ENCODE results near the gene IMPG2.
"Not testable (repeated sequence)": the region's sequence is repeated elsewhere in the genome, so short reads cannot be mapped to it uniquely, and the experiment has no call there.

- not testable (repeated sequence) for TF ChIP-seq SUZ12 (IDR thresholded peaks at IDR 0.05); SP1 (IDR thresholded peaks at IDR 0.05); LEF1 (IDR thresholded peaks at IDR 0.05; ENCODE audit: borderline replicate concordance); FOXM1 (IDR thresholded peaks at IDR 0.05; ENCODE audit: borderline replicate concordance); TARDBP (IDR thresholded peaks at IDR 0.05); FOXA1 (IDR thresholded peaks at IDR 0.05); BHLHE40 (IDR thresholded peaks at IDR 0.05; ENCODE audit: borderline replicate concordance); HDGF (IDR thresholded peaks at IDR 0.05; ENCODE audit: borderline replicate concordance)
- TF ChIP-seq, protein P1, sequence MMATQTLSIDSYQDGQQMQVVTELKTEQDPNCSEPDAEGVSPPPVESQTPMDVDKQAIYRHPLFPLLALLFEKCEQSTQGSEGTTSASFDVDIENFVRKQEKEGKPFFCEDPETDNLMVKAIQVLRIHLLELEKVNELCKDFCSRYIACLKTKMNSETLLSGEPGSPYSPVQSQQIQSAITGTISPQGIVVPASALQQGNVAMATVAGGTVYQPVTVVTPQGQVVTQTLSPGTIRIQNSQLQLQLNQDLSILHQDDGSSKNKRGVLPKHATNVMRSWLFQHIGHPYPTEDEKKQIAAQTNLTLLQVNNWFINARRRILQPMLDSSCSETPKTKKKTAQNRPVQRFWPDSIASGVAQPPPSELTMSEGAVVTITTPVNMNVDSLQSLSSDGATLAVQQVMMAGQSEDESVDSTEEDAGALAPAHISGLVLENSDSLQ (IDR thresholded peaks at IDR 0.05), result not testable (repeated sequence)
These were observed 12.1 kb downstream of the IMPG2 start for GRCh38 chr3:101308147-101308772.

Data from HEK293T (cell line).